8988T (cell line): ENCODE data around the gene ZNF141.
"Not testable (repeated sequence)": the region's sequence is repeated elsewhere in the genome, so short reads cannot be mapped to it uniquely, and the experiment has no call there.

ENCODE experiments used
- DNase-seq: peaks from one replicate; pipeline ENCODE4 v3.0.0; 2011

ZNF141 gene

DNA sequence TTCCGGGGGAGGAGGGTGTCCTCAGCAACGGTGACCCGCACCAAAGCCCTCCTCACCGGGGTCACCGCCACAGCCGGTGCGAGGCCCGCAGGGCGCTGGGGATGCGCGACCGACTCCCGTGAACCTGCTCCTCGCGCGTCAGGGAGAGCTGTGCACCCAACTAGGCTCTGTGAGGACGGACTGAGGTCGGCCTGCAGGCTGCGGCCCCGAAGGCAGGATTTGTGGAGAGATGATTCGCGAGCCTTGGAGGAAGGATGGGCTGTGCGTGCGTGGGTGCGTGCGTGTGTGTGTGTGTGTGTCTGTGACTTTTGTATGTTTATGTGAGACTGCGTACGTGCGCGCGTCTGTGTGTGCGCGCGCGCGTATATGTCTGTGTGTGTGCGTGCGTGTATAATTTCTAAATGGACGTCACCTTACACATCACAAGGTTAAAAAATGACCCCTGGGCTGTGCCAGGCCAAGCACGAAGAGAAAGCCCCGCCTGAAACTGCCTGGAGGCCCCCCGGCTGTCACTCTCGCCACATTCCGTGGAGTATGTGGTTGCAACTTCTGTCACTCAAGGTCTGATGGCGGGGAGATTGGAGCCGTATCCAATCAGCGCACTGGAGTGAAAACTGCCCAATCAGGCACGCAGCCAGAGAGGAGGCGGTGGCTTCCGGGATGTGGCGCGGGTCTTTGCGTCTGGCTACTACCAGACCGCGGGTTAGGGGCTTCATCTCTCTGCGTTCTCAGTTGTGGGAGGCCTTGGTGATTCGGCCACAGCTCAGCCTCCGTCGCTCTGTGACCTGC, at the start of gene ZNF141:
Gene ZNF141, plus strand, starts transcription at position 672 of the 789 bp plus-strand sequence. CDS start 170 bp downstream, outside the sequence.
- peak; percentile 98 for DNase-seq

- no peak for DNase-seq
Measured at GRCh38 chr4:288891-289290, 48.7 kb upstream of the ZNF141 start.

GRCh38 chr4:294732-295131, 42.9 kb upstream of the ZNF141 start:
- no peak for DNase-seq

GRCh38 chr4:302381-302780, 35.2 kb upstream of the ZNF141 start:
- DNase-seq: no peak

- DNase-seq: not testable (repeated sequence)
Measured at GRCh38 chr4:304516-304915, 33.1 kb upstream of the ZNF141 start.

DNA sequence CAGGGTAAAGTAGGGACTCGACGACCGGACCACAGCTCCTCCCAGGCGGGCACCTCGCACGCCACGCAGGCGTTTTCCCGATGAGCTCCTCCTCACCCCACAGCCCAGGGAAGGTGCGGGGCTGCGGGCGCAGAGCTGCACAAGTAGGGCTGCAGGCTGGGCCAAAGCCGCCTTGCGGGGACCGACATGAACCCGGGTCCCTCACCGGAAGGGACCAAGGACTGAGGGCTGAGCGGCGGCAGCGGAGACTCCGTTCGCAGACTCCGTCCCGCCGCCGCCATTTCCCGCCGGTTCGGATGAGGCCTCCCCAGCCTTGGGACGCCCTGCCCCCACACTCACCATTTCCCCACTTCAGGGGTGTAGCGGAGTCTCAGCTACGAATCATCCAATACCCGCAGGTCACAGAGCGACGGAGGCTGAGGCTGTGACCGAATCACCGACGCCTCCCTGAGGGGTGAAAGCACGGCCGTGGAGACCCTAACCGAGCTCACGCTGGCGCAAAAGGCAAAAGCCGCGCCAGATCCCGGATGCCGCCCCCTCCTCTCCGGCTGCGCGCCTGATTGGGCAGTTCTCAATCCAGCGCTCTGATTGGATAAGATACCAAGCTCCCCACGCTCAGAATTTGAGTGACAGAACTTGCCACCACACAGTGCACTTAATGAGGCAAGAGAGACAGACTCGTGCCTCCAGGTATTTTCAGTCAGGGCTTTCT, 32.5 kb upstream of the ZNF141 start, which contains the start of gene ZNF732:
Gene ZNF732, minus strand, starts transcription at position 506 of the 712 bp plus-strand sequence. Its CDS starts 164 bp downstream, at position 342.
- no peak for DNase-seq

- DNase-seq: no peak
Measured at GRCh38 chr4:306551-306961, 31.1 kb upstream of the ZNF141 start.

- DNase-seq: no peak
Measured at GRCh38 chr4:309807-310206, 27.8 kb upstream of the ZNF141 start.

DNA sequence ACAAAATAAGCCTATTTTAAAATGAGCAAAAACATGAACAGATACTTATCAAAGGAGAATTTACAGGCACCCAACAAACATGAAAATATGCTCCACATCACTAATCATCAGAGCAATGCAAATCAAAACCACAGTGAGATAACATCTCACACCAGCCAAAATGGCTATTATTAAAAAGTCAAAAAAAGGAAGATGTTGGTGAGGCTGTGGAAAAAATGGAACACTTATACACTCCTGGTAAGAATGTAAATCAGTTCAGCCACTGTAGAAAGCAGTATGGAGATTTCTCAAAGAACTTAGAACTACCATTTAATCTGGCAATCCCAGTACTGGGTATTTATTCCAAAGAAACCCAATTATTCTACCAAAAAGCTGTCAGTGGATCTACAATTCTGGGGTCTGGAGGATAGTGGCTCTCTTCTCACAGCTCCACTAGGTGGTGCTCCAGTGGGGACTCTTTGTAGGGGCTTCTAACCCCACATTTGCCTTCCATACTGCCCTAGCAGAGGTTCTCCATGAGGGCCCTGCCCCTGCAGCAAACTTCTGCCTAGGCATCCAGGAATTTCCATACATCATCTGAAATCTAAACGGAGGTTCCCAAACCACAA, 23.2 kb upstream of the ZNF141 start:
- no peak for DNase-seq

- DNase-seq: no peak
Measured at GRCh38 chr4:328729-329128, 8.9 kb upstream of the ZNF141 start.

DNA sequence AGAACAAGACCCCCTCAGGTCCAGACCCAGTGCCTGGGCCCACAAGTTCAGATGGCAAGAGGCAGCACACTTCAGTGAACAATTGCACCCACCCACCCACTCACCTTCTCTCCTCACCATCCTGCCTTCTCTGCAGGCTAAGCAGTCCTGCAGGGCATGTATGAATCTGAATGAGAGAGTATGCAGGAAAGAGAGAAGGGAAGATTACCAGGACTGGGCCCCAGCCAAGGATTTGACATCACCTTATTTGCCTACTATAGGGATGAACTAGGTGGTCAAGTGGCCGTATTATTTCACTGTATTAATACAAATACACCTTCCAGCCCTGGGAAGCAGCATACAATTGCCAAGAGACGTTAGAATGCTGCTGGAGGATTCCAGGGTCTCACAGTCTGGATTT, 2.1 kb upstream of the ZNF141 start:
- no peak for DNase-seq

GRCh38 chr4:336099-336892, 1.3 kb upstream of the ZNF141 start:
- peak; percentile 23 for DNase-seq

DNA sequence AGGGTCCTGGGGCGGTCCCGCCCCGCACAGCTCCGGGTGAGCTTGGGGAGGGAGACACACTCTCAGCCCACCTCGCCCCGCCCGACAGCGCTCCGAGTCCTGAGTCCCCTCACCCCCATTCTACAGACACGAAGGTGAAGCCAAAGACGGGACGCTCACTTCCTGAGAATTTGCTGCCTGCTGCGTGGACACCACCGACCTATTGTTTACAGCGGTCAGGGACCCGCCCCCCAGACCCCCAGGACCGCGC, 796 bp upstream of the ZNF141 start:
- DNase-seq: no peak

DNA sequence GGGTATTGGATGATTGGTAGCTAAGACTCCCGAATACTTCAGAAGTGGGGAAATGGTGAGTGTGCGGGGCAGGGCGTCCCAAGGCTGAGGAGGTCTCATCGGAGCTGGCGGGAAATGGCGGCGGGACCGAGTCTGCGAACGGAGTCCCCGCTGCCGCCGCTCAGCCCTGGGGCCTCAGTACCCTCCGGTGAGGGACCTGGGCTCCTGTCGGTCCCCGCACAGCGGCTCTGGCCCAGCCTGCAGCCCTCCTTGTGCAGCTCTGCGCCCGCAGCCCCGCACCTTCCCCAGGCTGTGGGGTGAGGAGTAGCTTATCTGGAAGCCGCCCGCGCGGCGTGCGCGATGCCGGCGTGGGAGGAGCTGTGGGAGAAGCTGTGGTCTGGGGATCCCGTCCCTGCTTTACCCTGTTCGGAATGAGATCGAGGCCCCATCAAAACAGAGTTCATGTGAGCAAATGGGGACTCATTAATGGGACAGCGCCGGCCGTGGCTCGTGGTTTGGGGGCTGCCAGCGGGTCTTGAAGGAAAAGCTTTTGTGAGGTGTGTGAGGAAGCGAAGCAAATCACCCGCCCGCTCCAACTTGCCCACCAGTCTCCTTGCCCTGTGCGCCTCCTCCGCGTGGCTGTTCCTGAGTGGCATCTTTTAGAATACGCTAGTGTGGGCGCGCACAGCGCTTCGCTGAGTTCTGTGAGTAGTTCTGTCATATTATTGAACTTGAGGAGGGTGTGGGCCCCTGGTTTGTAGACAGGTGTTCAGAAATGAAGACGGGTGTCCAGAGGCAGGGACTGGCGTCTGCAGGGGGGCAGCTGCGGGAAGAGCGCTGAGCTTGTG, 531 bp downstream of the ZNF141 start:
- no peak for DNase-seq

- no peak for DNase-seq
Measured at GRCh38 chr4:338759-339097, 1.1 kb downstream of the ZNF141 start.

DNA sequence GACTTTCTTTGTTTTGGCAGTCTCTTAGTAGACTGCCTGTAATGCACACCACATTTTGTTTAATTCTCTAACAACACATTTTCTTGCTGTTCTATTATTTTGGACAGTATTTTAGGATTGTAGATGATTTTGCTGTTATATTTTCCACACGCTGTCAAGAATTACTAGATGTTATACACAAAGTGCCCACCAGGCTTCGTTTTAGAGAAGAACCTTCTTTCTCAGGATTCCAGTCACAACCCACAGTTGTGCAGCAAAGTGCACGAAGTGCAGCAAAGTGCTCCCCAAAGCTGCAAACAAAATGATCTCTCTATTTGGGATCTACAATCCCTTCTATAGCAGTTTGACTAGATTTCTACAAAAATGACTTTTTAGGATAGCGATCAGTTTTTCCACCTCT, 2.4 kb downstream of the ZNF141 start:
- no peak for DNase-seq

- DNase-seq: no peak
Measured at GRCh38 chr4:373062-373839, 35.6 kb downstream of the ZNF141 start.

DNA sequence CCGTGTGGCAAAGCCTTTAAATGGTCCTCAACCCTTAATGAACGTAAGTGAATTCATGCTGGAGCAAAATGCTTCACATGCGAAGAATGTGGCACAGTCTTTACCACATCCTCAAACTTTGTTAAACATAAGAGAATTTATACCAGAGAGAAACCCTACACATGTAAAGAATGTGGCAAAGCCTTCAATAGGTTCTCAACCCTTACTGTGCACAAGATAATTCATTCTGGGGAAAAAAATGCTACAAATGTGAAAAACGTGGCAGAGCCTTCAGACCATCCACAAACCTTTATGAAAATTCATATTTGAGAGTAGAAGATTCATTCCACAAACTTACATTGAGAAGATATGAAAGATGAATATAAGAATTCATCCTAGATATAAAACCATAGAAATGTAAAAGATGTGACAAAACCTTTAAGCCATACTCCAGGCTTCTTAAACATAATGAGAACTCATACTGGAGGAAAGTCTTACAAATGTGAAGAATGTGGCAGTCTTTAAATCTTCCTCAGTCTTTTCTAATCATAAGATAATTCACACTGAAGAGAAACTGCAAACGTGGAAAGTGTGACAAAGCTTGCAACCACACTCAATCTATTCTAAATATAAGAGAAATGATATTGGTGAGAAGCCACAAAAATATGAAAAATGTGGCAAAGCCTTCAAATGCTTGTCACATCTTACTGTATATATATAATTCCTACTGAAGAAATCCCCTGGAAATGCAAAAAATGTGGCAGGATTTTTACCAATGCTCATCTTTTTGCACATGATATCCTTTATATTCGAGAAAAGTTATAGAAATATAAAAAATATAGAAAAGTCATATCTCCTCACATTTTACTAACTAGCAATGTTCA, 36.9 kb downstream of the ZNF141 start:
- DNase-seq: no peak

DNA sequence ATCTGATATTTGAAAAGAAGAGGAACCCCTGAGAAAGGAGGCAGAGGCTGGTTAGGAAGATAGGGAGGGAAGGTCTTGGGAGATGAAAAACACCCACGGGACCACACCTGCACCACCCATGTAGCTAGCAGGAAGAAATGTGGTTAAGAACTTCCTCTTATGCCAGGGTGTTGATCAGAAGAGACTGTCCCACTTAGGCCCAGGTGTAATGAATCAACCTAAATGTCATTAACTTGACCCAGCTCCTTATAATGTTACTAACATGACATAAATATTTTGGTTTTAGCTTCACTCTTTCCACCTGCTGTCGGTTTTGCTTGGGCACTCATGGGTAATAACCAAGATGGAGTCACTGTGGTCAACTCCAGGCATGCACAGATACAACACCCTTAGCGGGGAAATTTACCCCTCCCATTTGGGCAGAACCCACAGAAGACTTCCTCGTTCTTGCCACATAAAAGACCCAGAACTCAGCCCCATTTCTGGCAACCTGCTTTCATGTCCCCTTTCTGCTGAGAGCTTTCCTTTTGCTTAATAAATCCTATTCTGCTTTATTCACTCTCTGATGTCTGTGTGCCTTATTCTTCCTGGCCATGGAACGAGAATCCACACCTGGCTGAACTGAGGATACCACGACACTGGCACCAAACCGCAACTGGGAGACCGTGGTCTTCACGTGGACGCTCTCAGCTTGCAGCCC, 46.8 kb downstream of the ZNF141 start:
- DNase-seq: no peak
